Measurements from ENCODE around the gene KRTAP5-2.

DNA sequence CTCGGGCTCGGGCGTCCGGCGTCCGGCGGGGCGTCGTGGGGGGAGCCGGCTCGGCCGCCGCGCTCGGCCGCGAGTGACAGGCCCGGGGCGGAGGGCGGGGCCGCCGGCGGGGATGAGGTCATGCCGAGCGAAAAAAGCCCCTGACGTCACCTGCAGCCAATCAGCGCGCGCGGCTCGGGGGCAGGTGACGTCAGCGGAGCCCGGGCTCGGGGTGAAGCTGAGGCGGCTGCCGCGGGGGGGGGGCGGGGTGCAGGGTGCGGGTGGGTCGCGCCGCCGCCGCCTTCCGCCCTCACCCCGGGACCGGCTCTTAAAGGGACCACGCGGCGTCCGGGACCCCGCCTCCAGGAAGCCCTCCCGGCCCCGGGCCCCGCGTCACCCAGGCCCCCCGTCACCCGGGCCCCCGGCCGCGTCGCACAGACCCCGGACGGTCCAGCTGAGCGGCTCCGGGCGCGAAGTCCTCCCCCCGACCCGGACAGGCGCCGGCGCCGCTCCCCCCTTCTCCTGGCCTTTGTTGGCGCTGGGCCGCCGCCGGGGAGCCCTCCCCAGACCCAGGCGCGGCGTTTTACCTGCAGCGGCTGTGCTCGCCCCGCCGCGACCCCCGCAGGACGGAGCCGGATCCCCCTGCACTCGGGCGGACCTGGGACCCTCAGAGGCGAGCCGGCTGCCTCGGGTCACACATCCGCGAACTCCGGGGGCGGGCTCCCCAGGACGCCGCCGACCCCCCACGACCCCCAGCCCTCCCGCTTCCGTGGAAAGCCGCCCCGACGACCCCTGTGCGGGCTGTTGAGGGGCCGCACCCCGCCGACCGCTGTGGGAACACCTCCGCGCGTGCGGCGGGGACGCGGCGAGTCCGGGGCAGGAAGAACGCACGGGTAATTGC, 25.7 kb downstream of the KRTAP5-2 start, which contains the start of gene DUSP8:
- TF ChIP-seq POLR2A (IDR thresholded peaks at IDR 0.05) (peak in 1 of 2 donors; percentile 38), POLR2AphosphoS5 (IDR thresholded peaks at IDR 0.05) (no peak)
- TF ChIP-seq, protein P1, sequence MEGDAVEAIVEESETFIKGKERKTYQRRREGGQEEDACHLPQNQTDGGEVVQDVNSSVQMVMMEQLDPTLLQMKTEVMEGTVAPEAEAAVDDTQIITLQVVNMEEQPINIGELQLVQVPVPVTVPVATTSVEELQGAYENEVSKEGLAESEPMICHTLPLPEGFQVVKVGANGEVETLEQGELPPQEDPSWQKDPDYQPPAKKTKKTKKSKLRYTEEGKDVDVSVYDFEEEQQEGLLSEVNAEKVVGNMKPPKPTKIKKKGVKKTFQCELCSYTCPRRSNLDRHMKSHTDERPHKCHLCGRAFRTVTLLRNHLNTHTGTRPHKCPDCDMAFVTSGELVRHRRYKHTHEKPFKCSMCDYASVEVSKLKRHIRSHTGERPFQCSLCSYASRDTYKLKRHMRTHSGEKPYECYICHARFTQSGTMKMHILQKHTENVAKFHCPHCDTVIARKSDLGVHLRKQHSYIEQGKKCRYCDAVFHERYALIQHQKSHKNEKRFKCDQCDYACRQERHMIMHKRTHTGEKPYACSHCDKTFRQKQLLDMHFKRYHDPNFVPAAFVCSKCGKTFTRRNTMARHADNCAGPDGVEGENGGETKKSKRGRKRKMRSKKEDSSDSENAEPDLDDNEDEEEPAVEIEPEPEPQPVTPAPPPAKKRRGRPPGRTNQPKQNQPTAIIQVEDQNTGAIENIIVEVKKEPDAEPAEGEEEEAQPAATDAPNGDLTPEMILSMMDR (IDR thresholded peaks at IDR 0.05) = no peak

Data from suprapubic skin (tissue), 4 donors.